Thymus (tissue), 11 donors: Measurements from ENCODE around the gene PRUNE2. TPM values are rescaled to one million over a fixed set of nuclear protein-coding genes. Genes with fewer than 3 reads are reported as not detected.

Experiments
- DNase-seq, 9 donors: peaks; one replicate each; pipeline ENCODE4 v3.0.0-alpha.2; 2013; ENCODE audit warnings: low spot score in 9 of 9, low read depth in 6 of 9, missing footprints in 1 of 9
- H3K27ac ChIP-seq, 2 donors: one replicate each; pipeline ENCODE4 v1.5.1; 2013; ENCODE audit warnings: control low read depth in 1 of 2, low read depth in 1 of 2, low read length in 1 of 2, mild to moderate bottlenecking in 1 of 2, moderate library complexity in 1 of 2
- H3K27me3 ChIP-seq, 2 donors: one replicate each; pipeline ENCODE4 v1.5.1; 2013; ENCODE audit warnings: low read length in 1 of 2; ENCODE audit not compliant: control insufficient read depth in 2 of 2, insufficient read depth in 1 of 2
- H3K36me3 ChIP-seq, 2 donors: one replicate each; pipeline ENCODE4 v1.5.1; 2013; ENCODE audit warnings: low read length in 1 of 2, mild to moderate bottlenecking in 1 of 2, moderate library complexity in 1 of 2; ENCODE audit not compliant: control insufficient read depth in 2 of 2, insufficient read depth in 2 of 2
- H3K4me1 ChIP-seq, 2 donors: one replicate each; pipeline ENCODE4 v1.5.1; 2013; ENCODE audit warnings: low read length in 2 of 2; ENCODE audit not compliant: control insufficient read depth in 2 of 2, insufficient read depth in 2 of 2
- H3K4me3 ChIP-seq, 2 donors: one replicate each; pipeline ENCODE4 v1.5.1; 2013; ENCODE audit warnings: low read length in 2 of 2, control low read depth in 1 of 2, mild to moderate bottlenecking in 1 of 2
- H3K9me3 ChIP-seq, 2 donors: one replicate each; pipeline ENCODE4 v1.5.1; 2013; ENCODE audit warnings: low read length in 1 of 2, mild to moderate bottlenecking in 1 of 2; ENCODE audit not compliant: control insufficient read depth in 2 of 2, insufficient read depth in 1 of 2
- WGBS: extraction: QIAGEN DNeasy Blood & Tissue Kit; methylation state at CpG from one replicate; pipeline ENCODE4 v1.1.7; 2013; 5-methylcytosine and 5-hydroxymethylcytosine counted together
- polyA plus RNA-seq: library from polyadenylated mRNA; stranded (reverse); fragments of 200-250 nt; gene quantifications from one replicate; pipeline ENCODE4 v1.2.3, GENCODE V29; 2013
- total RNA-seq: library from RNA; stranded (reverse); fragments of 120-200 nt; gene quantifications from one replicate; pipeline ENCODE4 v1.2.4, GENCODE V29; 2013
- donor health status: healthy.

Gene PRUNE2
- total and polyA plus RNA-seq, 2 donors: 2.0 to 3.4 TPM

- H3K27me3 ChIP-seq: no peaks in the 10 kb centered on the region
- H3K36me3 ChIP-seq: no peaks in the 10 kb centered on the region
- peaks cover 0 to 20% of the 10 kb centered on the region in 2 donors for H3K4me1 ChIP-seq
- DNase-seq: no peak
- 86% methylated on average over 3 of the region's 3 CpGs for WGBS
- no peak overlapping the region for H3K27ac ChIP-seq
- no peaks in the 10 kb centered on the region for H3K9me3 ChIP-seq
- no peak overlapping the region for H3K4me3 ChIP-seq
Measured at GRCh38 chr9:76688471-76689238, 217.3 kb downstream of the PRUNE2 start.

DNA sequence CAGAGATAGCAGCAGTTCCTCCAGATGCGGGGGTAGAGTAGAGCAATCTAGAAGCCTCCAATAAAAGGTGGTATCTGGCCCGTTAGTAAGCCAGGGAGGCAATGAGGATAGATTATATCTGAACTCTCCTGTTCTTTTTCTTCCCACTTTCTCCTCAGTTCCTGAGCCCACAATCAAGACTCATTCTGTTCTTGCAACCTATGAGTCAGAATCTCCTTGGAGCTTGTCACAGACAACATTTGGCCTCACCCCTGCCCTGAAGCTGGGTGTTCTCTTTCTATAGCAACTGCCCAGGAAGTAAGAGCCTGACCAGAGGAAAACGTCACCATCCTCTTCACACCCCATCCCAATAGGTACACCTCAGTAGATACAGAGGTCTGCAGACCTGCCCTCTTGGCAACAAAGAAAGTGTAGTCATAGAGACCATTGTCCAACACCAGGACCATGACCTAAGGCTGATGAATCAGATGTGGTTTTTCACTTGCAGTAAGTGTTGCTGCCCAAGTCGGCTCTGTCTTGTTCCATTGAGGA lies 218.0 kb downstream of the PRUNE2 start:
- 93% methylated on average over 4 of the region's 4 CpGs for WGBS
- no peak overlapping the region for H3K27ac ChIP-seq
- H3K4me3 ChIP-seq: no peak overlapping the region
- peaks cover 0 to 16% of the 10 kb centered on the region in 2 donors for H3K4me1 ChIP-seq
- no peaks in the 10 kb centered on the region for H3K27me3 ChIP-seq
- H3K9me3 ChIP-seq: no peaks in the 10 kb centered on the region
- no peaks in the 10 kb centered on the region for H3K36me3 ChIP-seq
- no peak for DNase-seq

GRCh38 chr9:76686756-76687155 lies 219.2 kb downstream of the PRUNE2 start:
- no peak for DNase-seq
- no peaks in the 10 kb centered on the region for H3K9me3 ChIP-seq
- H3K36me3 ChIP-seq: no peaks in the 10 kb centered on the region
- no peak overlapping the region for H3K27ac ChIP-seq
- 69% methylated on average over 4 of the region's 4 CpGs for WGBS
- no peak overlapping the region for H3K4me3 ChIP-seq
- H3K27me3 ChIP-seq: no peaks in the 10 kb centered on the region
- H3K4me1 ChIP-seq: peaks cover 0 to 6% of the 10 kb centered on the region in 2 donors

GRCh38 chr9:76684213-76684612 lies 221.7 kb downstream of the PRUNE2 start:
- H3K4me3 ChIP-seq: no peak overlapping the region
- no peaks in the 10 kb centered on the region for H3K27me3 ChIP-seq
- WGBS: 92% methylated on average over 5 of the region's 5 CpGs
- no peaks in the 10 kb centered on the region for H3K36me3 ChIP-seq
- no peak overlapping the region for H3K27ac ChIP-seq
- no peak for DNase-seq
- H3K4me1 ChIP-seq: no peaks in the 10 kb centered on the region
- H3K9me3 ChIP-seq: no peaks in the 10 kb centered on the region

DNA sequence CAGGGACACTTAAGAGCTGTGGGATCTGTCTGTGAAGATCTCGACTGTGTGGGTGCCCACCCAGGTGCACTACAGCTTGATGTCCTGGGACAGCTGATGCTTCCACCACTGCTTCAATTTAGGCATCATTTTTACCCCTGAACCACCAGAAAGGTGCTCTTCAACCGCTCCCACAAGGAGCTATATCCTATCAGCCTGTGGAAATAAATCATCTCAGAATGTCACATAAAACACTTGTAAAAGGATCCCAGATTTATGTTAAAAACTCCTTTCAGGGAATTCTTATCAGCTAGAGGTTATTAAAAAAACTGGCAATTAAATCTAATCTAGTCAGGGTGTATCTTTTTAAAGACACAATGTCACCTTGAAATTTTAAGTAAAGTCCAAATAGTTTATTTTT lies 224.4 kb downstream of the PRUNE2 start:
- Histone ChIP-seq H3K4me3 (no peak overlapping the region), H3K27ac (no peak overlapping the region), H3K4me1 (no peaks in the 10 kb centered on the region), H3K27me3 (no peaks in the 10 kb centered on the region), H3K36me3 (no peaks in the 10 kb centered on the region), H3K9me3 (no peaks in the 10 kb centered on the region)
- 83% methylated on average over 2 of the region's 2 CpGs for WGBS
- DNase-seq: no peak

GRCh38 chr9:76680716-76681425 lies 225.0 kb downstream of the PRUNE2 start:
- no peak for DNase-seq
- Histone ChIP-seq H3K4me1 (no peaks in the 10 kb centered on the region), H3K36me3 (no peaks in the 10 kb centered on the region), H3K9me3 (no peaks in the 10 kb centered on the region), H3K27ac (no peak overlapping the region), H3K27me3 (no peaks in the 10 kb centered on the region), H3K4me3 (no peak overlapping the region)
- 95% methylated on average over 10 of the region's 10 CpGs for WGBS

- Histone ChIP-seq H3K36me3 (no peaks in the 10 kb centered on the region), H3K27me3 (no peaks in the 10 kb centered on the region), H3K4me3 (no peak overlapping the region), H3K27ac (no peak overlapping the region), H3K4me1 (no peaks in the 10 kb centered on the region), H3K9me3 (no peaks in the 10 kb centered on the region)
- DNase-seq: no peak
- WGBS: 89% methylated on average over 15 of the region's 15 CpGs
Measured at GRCh38 chr9:76677481-76678055, 228.3 kb downstream of the PRUNE2 start.

- WGBS: 98% methylated on average over 4 of the region's 4 CpGs
- DNase-seq: no peak
- H3K4me3 ChIP-seq: no peak overlapping the region
- no peak overlapping the region for H3K27ac ChIP-seq
- no peaks in the 10 kb centered on the region for H3K36me3 ChIP-seq
- no peaks in the 10 kb centered on the region for H3K4me1 ChIP-seq
- no peaks in the 10 kb centered on the region for H3K9me3 ChIP-seq
- H3K27me3 ChIP-seq: no peaks in the 10 kb centered on the region
Measured at GRCh38 chr9:76676857-76677256, 229.1 kb downstream of the PRUNE2 start.

DNA sequence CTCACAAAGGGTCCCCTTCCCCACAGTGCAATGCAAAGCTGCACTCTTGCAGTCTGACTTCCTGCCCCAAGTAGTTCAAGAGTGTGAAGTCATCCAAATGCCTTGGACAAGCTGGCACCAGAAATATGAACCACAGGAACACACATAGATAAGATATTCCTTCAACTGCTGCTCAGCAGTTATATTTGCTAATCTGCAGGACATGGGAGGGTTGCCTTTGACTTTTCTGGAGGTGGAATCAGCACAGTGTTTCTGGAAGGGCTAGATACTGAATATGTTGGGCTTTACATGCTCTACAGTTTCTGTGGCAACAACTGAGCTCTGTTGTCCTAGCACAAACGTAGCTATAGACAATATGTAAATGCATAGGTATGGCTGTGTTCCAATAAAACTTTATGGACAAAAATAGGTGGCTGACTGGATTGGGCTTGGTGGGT lies 238.4 kb downstream of the PRUNE2 start:
- Histone ChIP-seq H3K4me1 (peaks cover 0 to 15% of the 10 kb centered on the region in 2 donors), H3K27me3 (no peaks in the 10 kb centered on the region), H3K27ac (peak overlapping the region in 1 of 2 donors; percentile 17), H3K9me3 (no peaks in the 10 kb centered on the region), H3K4me3 (no peak overlapping the region), H3K36me3 (no peaks in the 10 kb centered on the region)
- WGBS: 72% methylated on average over 1 of the region's 1 CpG
- no peak for DNase-seq
